K562 (cell line): ENCODE measurements around the gene RTL10. TPM values are rescaled to one million over a fixed set of nuclear protein-coding genes. Genes with fewer than 3 reads are reported as not detected.

Experiments used
- BHLHE40 ChIP-seq: IDR thresholded peaks from 2 replicates; pipeline ENCODE4 v1.6.1; 2011; ENCODE audit warnings: low read length, improper control_type of control experiment
- CC2D1A ChIP-seq: fragments of 450-650 bp; IDR thresholded peaks from 2 replicates; pipeline ENCODE4 v1.6.1; 2017; ENCODE audit warnings: mild to moderate bottlenecking
- CREB3 ChIP-seq: fragments of 450-650 bp; conservative IDR thresholded peaks from 2 replicates; pipeline ENCODE4 v1.6.1; 2016; ENCODE audit warnings: missing genetic modification characterization, low read depth, mild to moderate bottlenecking, missing compliant biosample characterization, moderate library complexity
- ETS1 ChIP-seq: conservative IDR thresholded peaks from 2 replicates; pipeline ENCODE4 v1.6.1; 2011; ENCODE audit warnings: low read depth, mild to moderate bottlenecking, low read length; ENCODE audit not compliant: control insufficient read depth
- GATAD2B ChIP-seq: fragments of 450-650 bp; IDR thresholded peaks from 2 replicates; pipeline ENCODE4 v1.6.1; 2017; ENCODE audit warnings: mild to moderate bottlenecking, borderline replicate concordance
- NFRKB ChIP-seq: fragments of 450-650 bp; IDR thresholded peaks from 2 replicates; pipeline ENCODE4 v1.6.1; 2016; ENCODE audit warnings: low read depth
- NONO ChIP-seq, 2 experiments: fragments of 200-400 bp in 1 of 2; fragments of 450-650 bp in 1 of 2; formaldehyde crosslinking in 1 of 2; IDR thresholded peaks; 2 replicates each; pipeline ENCODE4 v1.6.1; 2017; ENCODE audit warnings: low read depth in 2 of 2, mild to moderate bottlenecking in 2 of 2, moderate library complexity in 2 of 2, low read length in 1 of 2
- NR4A1 ChIP-seq, 2 experiments: fragments of 250-450 bp in 1 of 2; fragments of 450-650 bp in 1 of 2; sonication (Bioruptor Pico) in 1 of 2; IDR thresholded peaks; 2 replicates each; pipeline versions ENCODE4 v1.4.0 to v1.6.1; 2016 to 2020; ENCODE audit warnings: mild to moderate bottlenecking in 2 of 2, missing compliant biosample characterization in 1 of 2, missing genetic modification characterization in 1 of 2, moderate library complexity in 1 of 2
- POLR2G ChIP-seq: fragments of 200-400 bp; formaldehyde crosslinking; IDR thresholded peaks from 2 replicates; pipeline ENCODE4 v1.6.1; 2017; ENCODE audit warnings: low read depth, mild to moderate bottlenecking, antibody characterized with exemption, low read length, moderate library complexity
- SNIP1 ChIP-seq: fragments of 450-650 bp; IDR thresholded peaks from 2 replicates; pipeline ENCODE4 v1.7.1; 2017; ENCODE audit warnings: low read depth, mild to moderate bottlenecking
- TCF15 ChIP-seq: fragments of 250-450 bp; sonication (Bioruptor Pico); IDR thresholded peaks from 2 replicates; pipeline ENCODE4 v1.8.0; 2022; ENCODE audit warnings: moderate library complexity, mild to moderate bottlenecking, inconsistent platforms
- ZBTB7A ChIP-seq: IDR thresholded peaks from 2 replicates; pipeline ENCODE4 v1.6.1; 2011; ENCODE audit warnings: low read depth, mild to moderate bottlenecking, low read length, moderate library complexity, borderline replicate concordance; ENCODE audit not compliant: control insufficient read depth
- ZNF224 ChIP-seq: sonication (generic); formaldehyde crosslinking; IDR thresholded peaks from 2 replicates; pipeline ENCODE4 v1.8.0; 2022; ENCODE audit warnings: mild to moderate bottlenecking, missing genetic modification reagents
- ZNF239 ChIP-seq: fragments of 250-450 bp; sonication (Bioruptor Pico); IDR thresholded peaks from 2 replicates; pipeline ENCODE4 v1.4.0; 2020; ENCODE audit warnings: mild to moderate bottlenecking
- polyA plus RNA-seq, 8 experiments: library from polyadenylated mRNA; depleted of rRNA in 4 of 8; stranded (reverse) in 5 of 8; unstranded in 3 of 8; fragments of >200 nt; fragmentation: Nextera tagmentation in 2 of 8; fragmentation: Illumina TruSeq in 1 of 8; extraction: Ambion mirVana in 2 of 8; extraction: Trizol in 1 of 8; gene quantifications; 2 replicates each; pipeline versions ENCODE4 v1.2.1 to v1.2.3, GENCODE V29; 2011 to 2014; ENCODE audit warnings: inconsistent platforms in 1 of 8, missing spikeins in 1 of 8
- total RNA-seq, 7 experiments: library from RNA; depleted of rRNA in 6 of 7; stranded (reverse); fragments of >200 nt in 6 of 7; fragmentation: Illumina TruSeq in 2 of 7; extraction: Trizol in 2 of 7; gene quantifications; 2 replicates each; pipeline versions ENCODE4 v1.2.1 to v1.2.3, GENCODE V29; 2011 to 2021; ENCODE audit warnings: low replicate concordance in 1 of 7
- TF ChIP-seq, protein P1 (sequence below), 2 experiments: fragments of 450-650 bp in 1 of 2; sonication (generic) in 1 of 2; formaldehyde crosslinking in 1 of 2; IDR thresholded peaks; 2 replicates each; pipeline versions ENCODE4 v1.7.1 to v1.9.0; 2016 to 2022; ENCODE audit warnings: inconsistent platforms in 1 of 2, mild to moderate bottlenecking in 1 of 2, missing genetic modification reagents in 1 of 2

RTL10 gene
- total and polyA plus RNA-seq, 9 of the 15 experiments (the other 6 are each of a cell fraction or from before 2014, with no cell fraction given): 19.8 to 75.5 (median 32.5) TPM

DNA sequence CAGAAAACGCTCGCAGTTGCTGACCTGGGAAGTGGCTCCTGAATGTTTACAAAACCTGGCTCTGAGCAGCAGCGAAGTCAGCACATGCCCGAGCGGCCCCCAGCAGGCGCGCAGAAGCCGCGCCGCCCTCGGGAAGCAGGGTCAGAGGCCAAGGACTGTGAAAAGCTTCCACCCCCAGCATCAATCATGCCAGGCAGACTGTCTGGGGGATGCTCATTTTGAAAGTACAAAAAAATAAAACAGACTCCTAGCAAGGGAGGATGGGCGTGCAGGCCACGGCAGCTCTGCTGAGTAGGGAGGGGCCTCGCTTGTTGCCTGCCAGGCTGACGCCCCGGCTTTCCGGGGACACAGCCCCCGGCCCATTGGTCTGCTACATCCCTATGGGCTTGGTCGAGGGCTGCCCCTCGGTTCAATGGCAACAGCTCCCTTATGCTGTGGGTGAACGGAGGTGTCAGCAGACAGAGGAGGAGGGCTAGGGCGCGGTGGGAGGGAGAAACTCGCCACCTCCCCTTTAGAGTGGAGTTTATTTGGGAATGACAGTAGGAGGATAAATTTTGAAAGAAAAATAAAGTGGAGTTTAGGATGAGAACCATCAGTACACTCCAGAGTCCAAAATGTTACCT, 37.7 kb upstream of the RTL10 start (continued):
- TF ChIP-seq, protein P1, sequence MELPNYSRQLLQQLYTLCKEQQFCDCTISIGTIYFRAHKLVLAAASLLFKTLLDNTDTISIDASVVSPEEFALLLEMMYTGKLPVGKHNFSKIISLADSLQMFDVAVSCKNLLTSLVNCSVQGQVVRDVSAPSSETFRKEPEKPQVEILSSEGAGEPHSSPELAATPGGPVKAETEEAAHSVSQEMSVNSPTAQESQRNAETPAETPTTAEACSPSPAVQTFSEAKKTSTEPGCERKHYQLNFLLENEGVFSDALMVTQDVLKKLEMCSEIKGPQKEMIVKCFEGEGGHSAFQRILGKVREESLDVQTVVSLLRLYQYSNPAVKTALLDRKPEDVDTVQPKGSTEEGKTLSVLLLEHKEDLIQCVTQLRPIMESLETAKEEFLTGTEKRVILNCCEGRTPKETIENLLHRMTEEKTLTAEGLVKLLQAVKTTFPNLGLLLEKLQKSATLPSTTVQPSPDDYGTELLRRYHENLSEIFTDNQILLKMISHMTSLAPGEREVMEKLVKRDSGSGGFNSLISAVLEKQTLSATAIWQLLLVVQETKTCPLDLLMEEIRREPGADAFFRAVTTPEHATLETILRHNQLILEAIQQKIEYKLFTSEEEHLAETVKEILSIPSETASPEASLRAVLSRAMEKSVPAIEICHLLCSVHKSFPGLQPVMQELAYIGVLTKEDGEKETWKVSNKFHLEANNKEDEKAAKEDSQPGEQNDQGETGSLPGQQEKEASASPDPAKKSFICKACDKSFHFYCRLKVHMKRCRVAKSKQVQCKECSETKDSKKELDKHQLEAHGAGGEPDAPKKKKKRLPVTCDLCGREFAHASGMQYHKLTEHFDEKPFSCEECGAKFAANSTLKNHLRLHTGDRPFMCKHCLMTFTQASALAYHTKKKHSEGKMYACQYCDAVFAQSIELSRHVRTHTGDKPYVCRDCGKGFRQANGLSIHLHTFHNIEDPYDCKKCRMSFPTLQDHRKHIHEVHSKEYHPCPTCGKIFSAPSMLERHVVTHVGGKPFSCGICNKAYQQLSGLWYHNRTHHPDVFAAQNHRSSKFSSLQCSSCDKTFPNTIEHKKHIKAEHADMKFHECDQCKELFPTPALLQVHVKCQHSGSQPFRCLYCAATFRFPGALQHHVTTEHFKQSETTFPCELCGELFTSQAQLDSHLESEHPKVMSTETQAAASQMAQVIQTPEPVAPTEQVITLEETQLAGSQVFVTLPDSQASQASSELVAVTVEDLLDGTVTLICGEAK (IDR thresholded peaks at IDR 0.05): no peak
- TF ChIP-seq, protein P1 (CRISPR knock-in tag; IDR thresholded peaks at IDR 0.05): no peak
- TF ChIP-seq ZNF224 (CRISPR knock-in tag): no peak
- TF ChIP-seq SNIP1: no peak
- no peak for TF ChIP-seq NR4A1 (CRISPR knock-in tag; IDR thresholded peaks at IDR 0.05)
- no peak for TF ChIP-seq NR4A1 (tag; IDR thresholded peaks at IDR 0.05)
- peak; percentile 68; the same call in 1 of the 2 replicates for TF ChIP-seq ETS1
- TF ChIP-seq NFRKB: no peak
- TF ChIP-seq ZNF239 (CRISPR knock-in tag): no peak
- TF ChIP-seq BHLHE40: peak; percentile 78
- TF ChIP-seq ZBTB7A: peak; percentile 90; the same call in 1 of the 2 replicates
- TF ChIP-seq CC2D1A: no peak
- peak; percentile 57; the same call in 1 of the 2 replicates for TF ChIP-seq POLR2G
- 0 out of 2 replicates have a peak, but pooled peaks have one; percentile 20 for TF ChIP-seq CREB3 (tag)
- no peak for TF ChIP-seq NONO (IDR thresholded peaks at IDR 0.05; ENCODE audit: low read depth in 2 of 2, low read length in 1 of 2)
- no peak for TF ChIP-seq TCF15
- TF ChIP-seq GATAD2B: no peak
